Activated CD8-positive, alpha-beta memory T cell treated with anti-CD3 and anti-CD28 coated beads, Interleukin-2, amount 10 ng/mL, durations not matched to agents 7 days and 5 days (primary cell): ENCODE data around the gene FGF19. TPM values are rescaled to one million over a fixed set of nuclear protein-coding genes. Genes with fewer than 3 reads are reported as not detected.

Experiments
- ATAC-seq: fragments of 150-1000 bp; cut with Tn5 transposase; one replicate; pipeline ENCODE4 v1.10.0; 2021; ENCODE audit warnings: moderate library complexity
- CTCF ChIA-PET: fragments of 350-600 bp; sonication (Branson Sonifier 250); formaldehyde crosslinking; loops from one replicate; lab custom pipeline; 2021; ENCODE audit warnings: antibody characterized with exemption; lab: Charles Lee
- DNase-seq: peaks from one replicate; pipeline ENCODE4 v3.0.0-alpha.2; 2020
- H3K27ac Mint-ChIP-seq: one replicate; pipeline ENCODE4 v1.8.0; 2021; ENCODE audit warnings: mild to moderate bottlenecking, mixed read lengths
- H3K27me3 Mint-ChIP-seq: one replicate; pipeline ENCODE4 v1.8.0; 2021; ENCODE audit warnings: mixed read lengths
- H3K36me3 Mint-ChIP-seq: one replicate; pipeline ENCODE4 v1.8.0; 2021; ENCODE audit warnings: mild to moderate bottlenecking, mixed read lengths
- H3K4me1 Mint-ChIP-seq: one replicate; pipeline ENCODE4 v1.8.0; 2021; ENCODE audit warnings: mixed read lengths
- H3K4me3 Mint-ChIP-seq: one replicate; pipeline ENCODE4 v1.8.0; 2021; ENCODE audit warnings: mild to moderate bottlenecking, moderate library complexity, mixed read lengths
- H3K9me3 Mint-ChIP-seq: one replicate; pipeline ENCODE4 v1.8.0; 2022; ENCODE audit warnings: low read depth, mixed read lengths
- total RNA-seq, 2 experiments: library from RNA; stranded (reverse); gene quantifications; one replicate each; pipeline ENCODE4 v1.2.3, GENCODE V29; 2021

FGF19 gene
- total RNA-seq, 2 experiments from 2014 or later = not detected

DNA sequence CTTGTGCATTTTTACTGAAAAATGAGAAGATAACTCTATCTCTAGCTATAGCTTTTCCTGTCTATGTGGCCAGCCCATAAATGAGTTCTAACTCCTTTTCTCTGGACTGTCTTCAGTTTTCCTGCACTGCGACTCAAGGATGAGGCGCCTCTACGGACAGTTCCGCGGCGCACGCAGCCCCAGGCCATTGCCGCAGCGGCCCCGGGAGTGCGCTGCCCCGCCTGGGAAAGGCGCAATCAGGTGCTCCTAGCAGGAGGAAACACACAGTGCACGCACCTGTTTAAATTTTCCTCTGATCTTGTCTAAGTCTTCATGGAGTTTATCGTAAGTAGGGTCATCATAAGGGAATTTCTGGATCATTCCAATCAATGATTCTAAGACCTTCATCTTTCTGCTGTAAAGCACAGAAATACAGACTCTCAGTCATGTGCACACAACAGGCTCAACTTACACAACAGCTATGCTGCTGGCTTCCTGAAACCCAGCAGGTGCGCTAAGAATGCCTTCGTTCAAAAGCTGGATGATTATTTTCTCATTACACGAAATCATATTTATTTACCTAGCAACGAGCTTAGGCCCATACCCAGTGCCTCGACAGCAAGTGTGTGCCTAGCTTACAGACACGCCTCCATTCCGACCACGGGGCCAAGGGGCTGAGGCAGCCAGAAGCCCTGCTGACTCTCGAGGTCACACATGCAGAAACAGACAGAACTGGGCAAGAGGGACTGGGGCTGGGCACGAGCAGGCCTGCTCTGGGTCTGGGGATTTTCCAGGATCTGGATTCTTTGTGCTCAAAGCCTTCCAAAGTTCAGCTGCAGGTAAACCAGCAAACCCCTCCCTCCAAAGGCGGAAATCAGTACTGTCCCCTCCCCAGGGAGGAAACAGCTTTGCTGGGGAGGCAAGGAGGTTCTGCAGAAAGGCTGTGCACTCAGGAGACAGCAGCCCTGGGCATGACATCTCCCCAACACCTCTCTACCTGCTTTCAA is 35.9 kb downstream of the FGF19 start:
- H3K27ac Mint-ChIP-seq = no peak overlapping the region
- ATAC-seq = no peak
- CTCF ChIA-PET = no interaction called here

DNA sequence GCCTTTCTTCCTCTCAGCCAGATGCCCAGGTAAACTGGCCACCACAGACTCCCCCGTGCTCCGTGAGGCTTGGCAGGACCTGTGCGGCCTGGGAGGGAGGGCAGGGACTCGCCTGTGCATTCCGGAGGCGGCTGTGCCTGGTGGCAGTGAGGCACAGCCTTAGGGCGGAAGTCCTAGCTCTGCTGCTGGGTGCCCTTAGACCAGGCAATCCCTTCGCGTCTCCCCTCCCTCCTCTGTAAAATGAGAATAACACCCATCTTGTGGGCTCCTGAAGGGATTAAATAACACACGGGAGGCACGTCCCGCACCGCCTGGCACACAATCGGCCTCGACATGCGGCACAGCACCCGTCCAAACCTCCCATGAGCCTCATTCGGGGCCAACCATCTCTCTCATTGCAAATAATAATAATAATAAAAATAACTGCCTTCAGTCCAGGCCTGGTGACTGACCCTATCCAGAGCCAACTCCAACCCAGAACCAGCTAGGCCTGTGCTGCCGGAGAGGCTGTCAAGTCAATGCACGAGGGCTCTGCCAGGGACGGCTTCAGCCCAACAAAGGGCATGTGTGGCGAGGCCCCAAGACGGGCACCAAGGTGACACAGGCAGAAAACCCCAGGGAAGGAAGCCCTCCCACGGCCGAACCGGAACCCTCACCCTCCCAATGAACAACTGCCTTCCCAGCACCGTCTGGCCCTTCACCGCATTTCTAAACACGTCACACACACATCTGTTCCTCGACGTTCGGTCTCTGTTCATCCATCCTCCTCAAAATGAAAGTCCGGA is 36.9 kb downstream of the FGF19 start:
- CTCF ChIA-PET = no interaction called here
- Mint-ChIP-seq H3K27me3 (no peaks in the 10 kb centered on the region), H3K9me3 (no peaks in the 10 kb centered on the region), H3K36me3 (peaks cover 8% of the 10 kb centered on the region), H3K27ac (no peak overlapping the region), H3K4me3 (no peak overlapping the region), H3K4me1 (peaks cover 2% of the 10 kb centered on the region)
- no peak for ATAC-seq
- DNase-seq = no peak

More for the DNA sequence above, 35.9 kb downstream of the FGF19 start:
- Mint-ChIP-seq H3K27me3 (no peaks in the 10 kb centered on the region), H3K4me3 (no peak overlapping the region), H3K9me3 (no peaks in the 10 kb centered on the region), H3K4me1 (peaks cover 9% of the 10 kb centered on the region), H3K36me3 (peaks cover 8% of the 10 kb centered on the region)
- no peak for DNase-seq

DNA sequence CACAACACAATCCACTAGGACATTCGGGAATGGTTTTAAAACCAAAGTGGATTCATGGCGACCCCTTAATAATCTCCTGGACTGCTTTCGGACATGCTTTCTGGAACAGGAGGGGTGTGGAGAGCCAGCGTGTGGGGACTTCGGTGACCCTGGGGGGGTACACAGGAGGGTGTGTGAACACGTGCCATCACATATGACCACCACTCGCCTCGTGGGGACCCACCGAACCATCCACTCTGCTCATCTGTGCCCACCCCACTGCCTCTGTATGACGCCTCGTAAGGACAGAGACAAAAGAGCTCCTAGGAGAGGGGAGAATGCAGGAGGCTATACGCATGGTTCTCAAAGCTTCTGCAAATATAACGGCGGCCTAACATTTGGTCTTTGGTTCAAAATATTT is 37.6 kb downstream of the FGF19 start:
- ATAC-seq (no peak), DNase-seq (no peak)
- Mint-ChIP-seq H3K9me3 (no peaks in the 10 kb centered on the region), H3K4me3 (no peak overlapping the region), H3K36me3 (peaks cover 4% of the 10 kb centered on the region), H3K4me1 (peaks cover 2% of the 10 kb centered on the region), H3K27me3 (no peaks in the 10 kb centered on the region), H3K27ac (no peak overlapping the region)
- CTCF ChIA-PET = no interaction called here

DNA sequence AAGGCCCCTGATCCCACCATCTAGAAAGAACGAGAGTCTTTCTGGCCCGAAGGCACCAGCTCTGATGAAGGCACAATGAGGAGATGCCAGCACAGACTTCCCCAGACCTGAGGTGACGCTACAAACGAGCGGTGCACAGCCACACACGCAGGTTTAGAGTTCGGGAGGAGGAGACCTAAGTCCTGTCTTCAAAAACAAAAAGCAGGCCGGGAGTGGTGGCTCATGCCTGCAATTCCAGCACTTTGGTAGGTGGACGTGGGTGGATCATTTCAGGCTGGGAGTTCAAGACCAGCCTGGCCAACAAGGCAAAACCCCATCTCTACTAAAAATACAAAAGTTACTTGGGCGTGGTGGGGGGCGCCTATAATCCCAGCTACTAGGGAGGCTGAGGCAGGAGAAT is 38.2 kb downstream of the FGF19 start:
- H3K27me3 Mint-ChIP-seq = no peaks in the 10 kb centered on the region
- H3K4me1 Mint-ChIP-seq = peaks cover 2% of the 10 kb centered on the region
- ATAC-seq = no peak
- H3K27ac Mint-ChIP-seq = no peak overlapping the region
- H3K36me3 Mint-ChIP-seq = peaks cover 4% of the 10 kb centered on the region
- no peaks in the 10 kb centered on the region for H3K9me3 Mint-ChIP-seq
- CTCF ChIA-PET = interaction anchor here (0.9 kb wide), 1 partner anchor 20 kb away, joined by 3 read pairs; no protein-coding TSS in a partner anchor
- no peak for DNase-seq
- H3K4me3 Mint-ChIP-seq = no peak overlapping the region

DNA sequence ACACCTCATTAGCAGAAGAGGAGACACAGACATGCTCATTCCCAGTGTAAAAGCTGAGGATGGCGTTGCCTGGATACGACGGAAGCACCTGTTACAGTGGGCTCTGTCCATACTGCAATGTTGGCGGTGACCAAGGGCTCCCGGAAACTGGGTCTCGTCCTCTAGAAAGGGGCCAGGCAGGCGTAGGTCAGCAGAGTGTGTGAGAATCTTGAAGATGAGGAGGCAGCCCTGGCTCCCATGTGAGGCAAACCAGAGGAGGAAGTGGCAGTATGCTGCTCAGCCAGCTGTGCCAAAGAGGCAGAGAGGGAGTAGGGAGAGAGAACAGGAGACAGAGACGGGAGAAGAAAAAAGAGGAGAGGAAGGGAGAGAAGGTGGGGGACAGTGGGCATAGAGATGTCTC is 38.9 kb downstream of the FGF19 start:
- no peaks in the 10 kb centered on the region for H3K27me3 Mint-ChIP-seq
- no peak for DNase-seq
- CTCF ChIA-PET = interaction anchor here (0.9 kb wide), 1 partner anchor 21 kb away, joined by 3 read pairs; no protein-coding TSS in a partner anchor
- no peak overlapping the region for H3K4me3 Mint-ChIP-seq
- H3K27ac Mint-ChIP-seq = no peak overlapping the region
- H3K4me1 Mint-ChIP-seq = no peaks in the 10 kb centered on the region
- no peak for ATAC-seq
- peaks cover 4% of the 10 kb centered on the region for H3K36me3 Mint-ChIP-seq
- H3K9me3 Mint-ChIP-seq = no peaks in the 10 kb centered on the region

DNA sequence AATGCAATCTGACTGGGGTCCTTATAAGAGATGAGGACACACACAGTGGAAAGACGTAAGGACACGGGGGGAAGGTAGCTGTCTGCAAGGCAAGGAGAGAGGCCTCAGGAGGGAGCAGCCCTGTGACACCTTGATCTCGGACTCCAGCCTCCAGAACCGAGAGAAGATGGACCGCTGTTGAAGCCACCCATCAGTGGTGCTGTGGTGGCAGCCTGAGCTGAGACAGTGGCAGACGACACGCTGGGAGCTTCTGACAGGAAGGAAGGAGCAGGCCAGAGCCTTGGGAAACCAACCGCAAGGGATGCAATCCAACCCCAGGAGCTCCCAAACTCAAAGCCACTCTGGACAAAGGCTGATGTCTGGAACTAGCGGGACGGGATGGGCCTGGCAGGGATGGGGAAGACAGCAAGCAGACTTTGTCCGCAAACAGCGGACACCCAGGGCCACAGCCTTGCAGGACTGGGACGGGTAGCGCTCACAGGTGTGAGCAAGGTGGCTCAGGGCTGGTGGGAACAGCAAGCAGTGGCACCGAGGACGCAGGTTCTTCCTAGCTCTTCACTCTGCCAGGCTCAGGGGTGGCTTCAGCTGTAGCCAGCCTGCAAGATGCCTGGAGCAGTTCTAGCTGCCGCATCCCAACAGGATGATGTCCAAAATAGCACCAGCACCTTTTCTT is 39.6 kb downstream of the FGF19 start:
- Mint-ChIP-seq H3K4me1 (no peaks in the 10 kb centered on the region), H3K27ac (no peak overlapping the region), H3K36me3 (peaks cover 4% of the 10 kb centered on the region), H3K9me3 (no peaks in the 10 kb centered on the region), H3K4me3 (no peak overlapping the region), H3K27me3 (no peaks in the 10 kb centered on the region)
- CTCF ChIA-PET = no interaction called here
- no peak for DNase-seq
- no peak for ATAC-seq

DNA sequence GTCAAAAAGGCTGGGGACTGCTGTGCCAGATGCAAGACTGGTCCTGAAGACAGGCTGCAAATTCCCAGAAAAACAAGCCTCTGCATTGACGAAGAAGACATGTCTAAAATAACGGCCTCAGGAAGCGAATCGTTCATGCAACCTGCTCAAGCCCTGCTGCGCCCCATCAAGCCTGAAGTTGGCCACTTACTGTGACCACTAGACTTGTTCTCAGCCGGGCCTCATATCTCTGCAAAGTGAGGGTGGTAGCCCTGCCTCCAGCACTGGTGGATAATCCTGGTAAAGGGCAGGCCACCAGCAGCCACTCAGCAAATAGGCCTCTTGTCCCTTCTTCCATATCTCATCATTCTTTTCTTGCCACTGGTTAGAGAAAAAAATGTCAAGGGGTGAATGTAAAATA is 40.5 kb downstream of the FGF19 start:
- no peaks in the 10 kb centered on the region for H3K27me3 Mint-ChIP-seq
- H3K9me3 Mint-ChIP-seq = no peaks in the 10 kb centered on the region
- no peaks in the 10 kb centered on the region for H3K4me1 Mint-ChIP-seq
- H3K4me3 Mint-ChIP-seq = no peak overlapping the region
- peaks cover 4% of the 10 kb centered on the region for H3K36me3 Mint-ChIP-seq
- DNase-seq = no peak
- H3K27ac Mint-ChIP-seq = no peak overlapping the region
- CTCF ChIA-PET = no interaction called here
- no peak for ATAC-seq

DNA sequence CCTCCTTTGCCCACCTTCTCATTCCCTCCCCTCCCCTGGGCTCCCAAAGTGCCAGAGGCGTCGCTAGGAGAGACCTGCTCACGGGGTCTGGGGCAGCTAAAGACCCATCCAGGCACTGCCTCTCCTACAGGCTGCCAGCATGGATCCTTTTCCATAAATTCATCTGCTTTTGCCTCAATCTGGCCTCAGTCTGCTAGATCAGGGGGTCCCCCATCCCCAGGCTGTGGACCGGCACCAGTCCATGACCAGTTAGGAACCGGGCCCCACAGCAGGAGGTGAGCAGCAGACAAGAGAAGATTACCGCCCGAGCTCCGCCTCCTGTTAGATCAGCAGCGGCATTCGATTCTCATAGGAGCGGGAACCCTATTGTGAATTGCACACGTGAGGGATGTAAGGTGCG is 41.0 kb downstream of the FGF19 start:
- H3K27me3 Mint-ChIP-seq = no peaks in the 10 kb centered on the region
- peaks cover 2% of the 10 kb centered on the region for H3K36me3 Mint-ChIP-seq
- no peaks in the 10 kb centered on the region for H3K9me3 Mint-ChIP-seq
- CTCF ChIA-PET = interaction anchor here (0.8 kb wide), 1 partner anchor 12 kb away, joined by 3 read pairs; the partner anchor contains the start of gene LTO1
- ATAC-seq (no peak), DNase-seq (no peak)
- H3K4me3 Mint-ChIP-seq = no peak overlapping the region
- H3K27ac Mint-ChIP-seq = no peak overlapping the region
- no peaks in the 10 kb centered on the region for H3K4me1 Mint-ChIP-seq

DNA sequence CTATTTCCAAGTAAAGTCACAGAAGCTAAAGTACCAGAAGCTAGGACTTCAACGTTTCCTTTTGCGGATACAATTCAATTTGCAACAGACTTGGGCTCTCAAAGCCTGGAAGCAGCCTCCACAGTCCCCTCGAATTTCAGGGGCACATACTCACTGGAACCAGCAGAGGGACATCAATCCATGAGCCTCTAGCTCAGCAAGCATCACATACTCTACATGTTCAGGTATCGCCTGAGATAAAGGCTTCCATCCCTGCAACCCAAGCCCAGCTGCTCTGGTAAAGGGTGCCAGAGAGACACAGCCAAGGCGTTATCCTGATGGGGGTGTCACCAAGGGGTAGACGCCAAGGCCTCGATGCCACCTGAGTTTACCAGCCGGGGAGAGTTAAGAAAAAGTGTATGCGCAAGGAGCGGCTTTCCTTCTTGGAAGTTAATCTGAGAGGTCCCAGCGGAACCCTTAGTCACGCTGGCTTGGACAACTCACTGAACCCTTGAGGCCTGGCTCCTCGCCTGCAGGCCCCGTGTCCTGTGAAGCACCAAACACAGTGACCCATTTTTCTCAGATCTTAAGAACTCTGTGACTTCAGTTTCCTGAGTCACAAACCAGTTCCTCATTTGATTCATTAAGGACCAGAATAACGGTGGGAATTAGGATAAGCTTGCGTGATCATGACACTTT is 41.7 kb downstream of the FGF19 start:
- Mint-ChIP-seq H3K36me3 (no peaks in the 10 kb centered on the region), H3K4me1 (no peaks in the 10 kb centered on the region), H3K27me3 (no peaks in the 10 kb centered on the region), H3K4me3 (no peak overlapping the region), H3K27ac (no peak overlapping the region), H3K9me3 (no peaks in the 10 kb centered on the region)
- CTCF ChIA-PET = interaction anchor here (0.8 to 4.2 kb wide), 2 partner anchors 8 to 13 kb away, joined by 3 to 25 read pairs; partner anchors contain the start of gene LTO1
- DNase-seq (no peak), ATAC-seq (no peak)

DNA sequence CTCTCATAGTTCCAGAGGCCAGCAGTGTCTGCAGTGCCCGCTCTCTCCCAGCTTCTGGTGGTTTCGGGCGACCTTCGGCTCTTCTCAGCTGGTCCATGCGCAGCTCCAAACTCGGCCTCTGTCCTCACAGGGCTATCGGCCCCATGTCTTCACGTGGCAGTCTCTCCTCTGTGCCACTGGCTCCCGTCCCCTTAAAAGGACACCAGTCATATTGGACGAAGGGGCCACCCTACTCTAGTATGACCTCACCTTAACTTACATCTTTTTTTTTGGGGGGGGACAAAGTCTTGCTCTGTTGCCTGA is 42.5 kb downstream of the FGF19 start:
- no peak for DNase-seq
- Mint-ChIP-seq H3K4me1 (no peaks in the 10 kb centered on the region), H3K36me3 (no peaks in the 10 kb centered on the region), H3K9me3 (no peaks in the 10 kb centered on the region), H3K27ac (no peak overlapping the region), H3K27me3 (no peaks in the 10 kb centered on the region), H3K4me3 (no peak overlapping the region)
- no peak for ATAC-seq
- CTCF ChIA-PET = interaction anchor here (4.2 kb wide), 1 partner anchor 9 kb away, joined by 25 read pairs; no protein-coding TSS in a partner anchor

DNA sequence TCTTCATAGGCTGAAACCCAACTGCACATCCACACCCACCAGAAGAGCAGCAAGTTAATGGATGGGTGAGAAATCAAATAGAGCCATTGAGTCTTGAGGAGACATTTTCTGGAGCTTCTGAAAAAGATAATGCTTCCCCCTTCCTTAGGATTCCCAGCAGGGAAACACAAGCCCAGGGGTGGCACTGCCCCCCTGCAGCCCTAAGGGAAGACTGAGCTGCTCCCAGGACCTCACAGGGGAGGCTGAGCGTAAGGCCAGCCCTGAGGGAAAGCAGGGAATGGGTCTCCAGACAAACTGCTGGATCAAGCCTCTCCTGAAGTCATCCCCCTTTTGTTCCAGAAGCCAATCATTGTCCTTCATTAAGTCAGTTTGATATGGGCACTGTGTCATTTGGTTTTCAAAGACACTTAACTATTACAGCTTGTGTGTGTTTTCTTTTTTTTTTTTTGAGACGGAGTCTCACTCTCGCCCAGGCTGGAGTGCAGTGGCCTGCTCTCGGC is 43.8 kb downstream of the FGF19 start:
- Mint-ChIP-seq H3K27me3 (no peaks in the 10 kb centered on the region), H3K36me3 (no peaks in the 10 kb centered on the region), H3K27ac (no peak overlapping the region), H3K9me3 (no peaks in the 10 kb centered on the region), H3K4me3 (no peak overlapping the region), H3K4me1 (no peaks in the 10 kb centered on the region)
- no peak for DNase-seq
- ATAC-seq = no peak
- CTCF ChIA-PET = interaction anchor here (1.3 to 4.2 kb wide), 2 partner anchors 11 to 14 kb away, joined by 3 to 25 read pairs; no protein-coding TSS in a partner anchor

DNA sequence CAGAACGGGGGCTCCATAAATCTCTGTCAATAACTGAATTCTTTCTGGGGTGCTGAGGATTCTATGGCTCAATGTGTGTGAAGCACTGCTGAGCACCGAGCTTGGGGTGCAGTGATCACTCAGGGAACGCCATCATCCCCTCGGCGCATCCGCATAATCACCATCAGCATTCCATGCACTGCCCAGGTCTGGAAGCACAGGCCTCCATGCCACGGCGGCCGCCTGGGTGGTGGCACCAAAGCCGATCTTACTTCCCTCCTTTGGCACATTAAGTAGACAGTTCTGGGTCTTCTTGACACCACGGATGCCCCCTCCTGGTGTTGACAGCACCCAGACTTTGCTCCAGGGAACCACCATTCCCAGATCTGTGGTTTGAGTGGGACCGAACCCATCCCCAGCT is 44.2 kb downstream of the FGF19 start:
- no peaks in the 10 kb centered on the region for H3K9me3 Mint-ChIP-seq
- no peaks in the 10 kb centered on the region for H3K4me1 Mint-ChIP-seq
- DNase-seq (no peak), ATAC-seq (no peak)
- H3K27me3 Mint-ChIP-seq = no peaks in the 10 kb centered on the region
- H3K27ac Mint-ChIP-seq = no peak overlapping the region
- no peaks in the 10 kb centered on the region for H3K36me3 Mint-ChIP-seq
- CTCF ChIA-PET = interaction anchor here (4.2 kb wide), 1 partner anchor 11 kb away, joined by 25 read pairs; no protein-coding TSS in a partner anchor
- no peak overlapping the region for H3K4me3 Mint-ChIP-seq
